K562 (cell line): ENCODE measurements around the gene MYBPHL. TPM values are rescaled to one million over a fixed set of nuclear protein-coding genes. Genes with fewer than 3 reads are reported as not detected.

Experiments used
- ADNP ChIP-seq: fragments of 200-800 bp; sonication (Bioruptor generic); IDR thresholded peaks from 2 replicates; pipeline ENCODE4 v1.6.1; 2016; ENCODE audit warnings: missing genetic modification characterization, missing compliant biosample characterization
- DPF2 ChIP-seq: fragments of 450-650 bp; IDR thresholded peaks from 2 replicates; pipeline ENCODE4 v1.6.1; 2016
- FOXM1 ChIP-seq, 2 experiments: fragments of 450-650 bp in 1 of 2; sonication (generic) in 1 of 2; formaldehyde crosslinking in 1 of 2; IDR thresholded peaks; 2 replicates each; pipeline versions ENCODE4 v1.6.1 to v1.9.0; 2017 to 2022; ENCODE audit warnings: low read depth in 2 of 2, mild to moderate bottlenecking in 2 of 2, missing genetic modification reagents in 1 of 2, moderate library complexity in 1 of 2
- HDAC3 ChIP-seq: fragments of 450-650 bp; IDR thresholded peaks from 2 replicates; pipeline ENCODE4 v1.6.1; 2018; ENCODE audit warnings: borderline replicate concordance, mild to moderate bottlenecking, moderate library complexity; ENCODE audit not compliant: partially characterized antibody
- POLR3G ChIP-seq: IDR thresholded peaks from 2 replicates; pipeline ENCODE4 v1.6.1; 2011; ENCODE audit not compliant: insufficient read length, insufficient replicate concordance; ENCODE audit errors: extremely low read depth
- RBM14 ChIP-seq: fragments of 200-400 bp; formaldehyde crosslinking; IDR thresholded peaks from 2 replicates; pipeline ENCODE4 v1.6.1; 2018; ENCODE audit warnings: low read depth, mild to moderate bottlenecking, low read length, moderate library complexity, borderline replicate concordance; ENCODE audit not compliant: insufficient read depth
- SNIP1 ChIP-seq: fragments of 450-650 bp; IDR thresholded peaks from 2 replicates; pipeline ENCODE4 v1.7.1; 2017; ENCODE audit warnings: low read depth, mild to moderate bottlenecking
- SRSF3 ChIP-seq: fragments of 200-400 bp; formaldehyde crosslinking; IDR thresholded peaks from 2 replicates; pipeline ENCODE4 v1.6.1; 2016; ENCODE audit warnings: mild to moderate bottlenecking, low read length, moderate library complexity; ENCODE audit not compliant: insufficient read depth
- TGIF2 ChIP-seq: sonication (generic); formaldehyde crosslinking; IDR thresholded peaks from 2 replicates; pipeline ENCODE4 v1.8.1; 2022; ENCODE audit warnings: mild to moderate bottlenecking, missing genetic modification reagents, moderate library complexity
- TOE1 ChIP-seq, 2 experiments: fragments of 450-650 bp in 1 of 2; sonication (generic) in 1 of 2; formaldehyde crosslinking in 1 of 2; IDR thresholded peaks; 2 replicates each; pipeline versions ENCODE4 v1.7.1 to v1.8.0; 2016 to 2022; ENCODE audit warnings: borderline replicate concordance in 2 of 2, mild to moderate bottlenecking in 2 of 2, antibody characterized with exemption in 1 of 2, inconsistent platforms in 1 of 2, low read depth in 1 of 2, missing genetic modification reagents in 1 of 2, moderate library complexity in 1 of 2
- ZNF41 ChIP-seq: fragments of 250-450 bp; sonication (Bioruptor Pico); conservative IDR thresholded peaks from 2 replicates; pipeline ENCODE4 v1.4.0; 2020; ENCODE audit warnings: mild to moderate bottlenecking
- polyA plus RNA-seq, 8 experiments: library from polyadenylated mRNA; depleted of rRNA in 4 of 8; stranded (reverse) in 5 of 8; unstranded in 3 of 8; fragments of >200 nt; fragmentation: Nextera tagmentation in 2 of 8; fragmentation: Illumina TruSeq in 1 of 8; extraction: Ambion mirVana in 2 of 8; extraction: Trizol in 1 of 8; gene quantifications; 2 replicates each; pipeline versions ENCODE4 v1.2.1 to v1.2.3, GENCODE V29; 2011 to 2014; ENCODE audit warnings: inconsistent platforms in 1 of 8, missing spikeins in 1 of 8
- total RNA-seq, 7 experiments: library from RNA; depleted of rRNA in 6 of 7; stranded (reverse); fragments of >200 nt in 6 of 7; fragmentation: Illumina TruSeq in 2 of 7; extraction: Trizol in 2 of 7; gene quantifications; 2 replicates each; pipeline versions ENCODE4 v1.2.1 to v1.2.3, GENCODE V29; 2011 to 2021; ENCODE audit warnings: low replicate concordance in 1 of 7
- TF ChIP-seq, protein P1 (sequence below): conservative IDR thresholded peaks from 2 replicates; pipeline ENCODE4 v1.6.1; 2011; ENCODE audit warnings: low read depth, mild to moderate bottlenecking, low read length; ENCODE audit not compliant: control insufficient read depth
- TF ChIP-seq, protein P2 (sequence below): sonication (generic); formaldehyde crosslinking; IDR thresholded peaks from 2 replicates; pipeline ENCODE4 v1.8.0; 2023; ENCODE audit warnings: mild to moderate bottlenecking, missing genetic modification reagents
- TF ChIP-seq, protein P3 (sequence below): sonication (generic); formaldehyde crosslinking; IDR thresholded peaks from 2 replicates; pipeline ENCODE4 v1.8.1; 2023; ENCODE audit warnings: mild to moderate bottlenecking, missing genetic modification reagents
- TF ChIP-seq, protein P4 (sequence below): fragments of 250-450 bp; sonication (Bioruptor Pico); IDR thresholded peaks from 2 replicates; pipeline ENCODE4 v1.5.0; 2021
- TF ChIP-seq, protein P5 (sequence below): fragments of 250-450 bp; sonication (Bioruptor Pico); IDR thresholded peaks from 2 replicates; pipeline ENCODE4 v1.5.1; 2021; ENCODE audit warnings: mild to moderate bottlenecking

Gene MYBPHL
- total and polyA plus RNA-seq, 9 of the 15 experiments (the other 6 are each of a cell fraction or from before 2014, with no cell fraction given): 0.20 to 1.9 (median 0.33) TPM

DNA sequence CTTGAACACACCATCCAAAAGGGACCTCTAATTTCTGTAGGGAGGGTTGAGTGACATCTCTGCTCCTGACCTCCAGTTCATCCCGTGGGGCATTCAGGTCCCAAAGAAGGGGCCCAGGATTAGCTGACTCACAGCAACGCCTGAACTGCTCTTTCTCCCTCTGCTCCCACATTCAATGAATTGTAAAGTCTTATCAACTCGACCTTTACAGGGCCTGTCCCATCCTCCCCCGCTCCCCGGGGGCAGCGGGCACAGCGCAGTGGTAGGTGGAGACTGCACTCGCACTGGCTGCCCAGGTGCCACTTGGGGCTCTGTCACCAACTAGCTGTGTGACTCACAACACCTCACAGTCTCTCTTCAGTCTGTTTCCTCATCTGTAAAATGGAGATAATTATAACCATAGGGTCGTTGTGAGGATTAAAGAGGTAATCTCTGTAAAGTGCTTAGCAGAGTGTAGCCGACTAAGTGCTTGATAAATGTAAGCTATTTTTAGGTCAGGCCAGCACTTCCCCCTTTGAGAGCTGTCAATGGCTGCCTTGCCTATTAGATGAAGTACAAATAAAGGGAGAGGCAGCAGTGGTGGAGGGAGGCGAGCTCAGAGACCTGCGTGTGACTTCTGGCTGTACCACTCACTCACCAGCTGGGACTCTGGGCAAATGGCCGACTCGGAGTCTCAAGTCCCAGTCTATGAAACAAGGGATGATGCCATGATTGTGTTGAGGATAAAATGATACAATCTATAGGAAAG lies 637 bp upstream of the MYBPHL start (continued):
- TF ChIP-seq, protein P1, sequence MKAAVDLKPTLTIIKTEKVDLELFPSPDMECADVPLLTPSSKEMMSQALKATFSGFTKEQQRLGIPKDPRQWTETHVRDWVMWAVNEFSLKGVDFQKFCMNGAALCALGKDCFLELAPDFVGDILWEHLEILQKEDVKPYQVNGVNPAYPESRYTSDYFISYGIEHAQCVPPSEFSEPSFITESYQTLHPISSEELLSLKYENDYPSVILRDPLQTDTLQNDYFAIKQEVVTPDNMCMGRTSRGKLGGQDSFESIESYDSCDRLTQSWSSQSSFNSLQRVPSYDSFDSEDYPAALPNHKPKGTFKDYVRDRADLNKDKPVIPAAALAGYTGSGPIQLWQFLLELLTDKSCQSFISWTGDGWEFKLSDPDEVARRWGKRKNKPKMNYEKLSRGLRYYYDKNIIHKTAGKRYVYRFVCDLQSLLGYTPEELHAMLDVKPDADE: no peak
- peak; percentile 92 for TF ChIP-seq DPF2
- no peak for TF ChIP-seq SNIP1
- TF ChIP-seq, protein P2, sequence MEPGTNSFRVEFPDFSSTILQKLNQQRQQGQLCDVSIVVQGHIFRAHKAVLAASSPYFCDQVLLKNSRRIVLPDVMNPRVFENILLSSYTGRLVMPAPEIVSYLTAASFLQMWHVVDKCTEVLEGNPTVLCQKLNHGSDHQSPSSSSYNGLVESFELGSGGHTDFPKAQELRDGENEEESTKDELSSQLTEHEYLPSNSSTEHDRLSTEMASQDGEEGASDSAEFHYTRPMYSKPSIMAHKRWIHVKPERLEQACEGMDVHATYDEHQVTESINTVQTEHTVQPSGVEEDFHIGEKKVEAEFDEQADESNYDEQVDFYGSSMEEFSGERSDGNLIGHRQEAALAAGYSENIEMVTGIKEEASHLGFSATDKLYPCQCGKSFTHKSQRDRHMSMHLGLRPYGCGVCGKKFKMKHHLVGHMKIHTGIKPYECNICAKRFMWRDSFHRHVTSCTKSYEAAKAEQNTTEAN (CRISPR knock-in tag): no peak
- no peak for TF ChIP-seq SRSF3
- TF ChIP-seq POLR3G: no peak
- TF ChIP-seq ADNP (tag): no peak
- TF ChIP-seq, protein P3, sequence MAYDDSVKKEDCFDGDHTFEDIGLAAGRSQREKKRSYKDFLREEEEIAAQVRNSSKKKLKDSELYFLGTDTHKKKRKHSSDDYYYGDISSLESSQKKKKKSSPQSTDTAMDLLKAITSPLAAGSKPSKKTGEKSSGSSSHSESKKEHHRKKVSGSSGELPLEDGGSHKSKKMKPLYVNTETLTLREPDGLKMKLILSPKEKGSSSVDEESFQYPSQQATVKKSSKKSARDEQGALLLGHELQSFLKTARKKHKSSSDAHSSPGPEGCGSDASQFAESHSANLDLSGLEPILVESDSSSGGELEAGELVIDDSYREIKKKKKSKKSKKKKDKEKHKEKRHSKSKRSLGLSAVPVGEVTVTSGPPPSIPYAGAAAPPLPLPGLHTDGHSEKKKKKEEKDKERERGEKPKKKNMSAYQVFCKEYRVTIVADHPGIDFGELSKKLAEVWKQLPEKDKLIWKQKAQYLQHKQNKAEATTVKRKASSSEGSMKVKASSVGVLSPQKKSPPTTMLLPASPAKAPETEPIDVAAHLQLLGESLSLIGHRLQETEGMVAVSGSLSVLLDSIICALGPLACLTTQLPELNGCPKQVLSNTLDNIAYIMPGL (CRISPR knock-in tag): no peak
- no peak for TF ChIP-seq RBM14
- TF ChIP-seq FOXM1 (IDR thresholded peaks at IDR 0.05; ENCODE audit: low read depth): peak; percentile 44; the same call in 1 of the 2 replicates
- TF ChIP-seq FOXM1 (CRISPR knock-in tag; IDR thresholded peaks at IDR 0.05; ENCODE audit: low read depth): no peak
- no peak for TF ChIP-seq TGIF2 (CRISPR knock-in tag)
- no peak for TF ChIP-seq TOE1 (IDR thresholded peaks at IDR 0.05; ENCODE audit: borderline replicate concordance)
- TF ChIP-seq TOE1 (CRISPR knock-in tag; IDR thresholded peaks at IDR 0.05; ENCODE audit: borderline replicate concordance, low read depth): peak; percentile 76; the same call in 1 of the 2 replicates
- TF ChIP-seq ZNF41 (CRISPR knock-in tag): no peak
- TF ChIP-seq, protein P4, sequence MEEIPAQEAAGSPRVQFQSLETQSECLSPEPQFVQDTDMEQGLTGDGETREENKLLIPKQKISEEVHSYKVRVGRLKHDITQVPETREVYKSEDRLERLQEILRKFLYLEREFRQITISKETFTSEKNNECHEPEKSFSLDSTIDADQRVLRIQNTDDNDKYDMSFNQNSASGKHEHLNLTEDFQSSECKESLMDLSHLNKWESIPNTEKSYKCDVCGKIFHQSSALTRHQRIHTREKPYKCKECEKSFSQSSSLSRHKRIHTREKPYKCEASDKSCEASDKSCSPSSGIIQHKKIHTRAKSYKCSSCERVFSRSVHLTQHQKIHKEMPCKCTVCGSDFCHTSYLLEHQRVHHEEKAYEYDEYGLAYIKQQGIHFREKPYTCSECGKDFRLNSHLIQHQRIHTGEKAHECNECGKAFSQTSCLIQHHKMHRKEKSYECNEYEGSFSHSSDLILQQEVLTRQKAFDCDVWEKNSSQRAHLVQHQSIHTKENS (CRISPR knock-in tag): no peak
- TF ChIP-seq, protein P5, sequence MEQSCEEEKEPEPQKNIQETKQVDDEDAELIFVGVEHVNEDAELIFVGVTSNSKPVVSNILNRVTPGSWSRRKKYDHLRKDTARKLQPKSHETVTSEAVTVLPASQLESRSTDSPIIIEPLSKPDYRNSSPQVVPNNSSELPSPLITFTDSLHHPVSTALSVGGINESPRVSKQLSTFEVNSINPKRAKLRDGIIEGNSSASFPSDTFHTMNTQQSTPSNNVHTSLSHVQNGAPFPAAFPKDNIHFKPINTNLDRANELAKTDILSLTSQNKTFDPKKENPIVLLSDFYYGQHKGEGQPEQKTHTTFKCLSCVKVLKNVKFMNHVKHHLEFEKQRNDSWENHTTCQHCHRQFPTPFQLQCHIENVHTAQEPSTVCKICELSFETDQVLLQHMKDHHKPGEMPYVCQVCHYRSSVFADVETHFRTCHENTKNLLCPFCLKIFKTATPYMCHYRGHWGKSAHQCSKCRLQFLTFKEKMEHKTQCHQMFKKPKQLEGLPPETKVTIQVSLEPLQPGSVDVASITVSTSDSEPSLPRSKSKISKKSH: no peak
- peak; percentile 87 for TF ChIP-seq HDAC3
